Ectodermal cell (in vitro differentiated cells): ENCODE data around the gene SLX9.

ENCODE experiments used
- H3K27ac ChIP-seq: 2 replicates; pipeline ENCODE4 v1.7.0; 2013; ENCODE audit warnings: mild to moderate bottlenecking, low read depth, low read length; ENCODE audit not compliant: insufficient read depth, poor library complexity, severe bottlenecking
- H3K27me3 ChIP-seq: 2 replicates; pipeline ENCODE4 v1.7.0; 2013; ENCODE audit warnings: mild to moderate bottlenecking, low read length; ENCODE audit not compliant: insufficient read depth, control insufficient read depth, poor library complexity, severe bottlenecking
- H3K36me3 ChIP-seq: one replicate; pipeline ENCODE4 v1.7.0; 2013; ENCODE audit warnings: low read length; ENCODE audit not compliant: control insufficient read depth, insufficient read depth
- H3K4me1 ChIP-seq: one replicate; pipeline ENCODE4 v1.7.0; 2013; ENCODE audit warnings: low read length; ENCODE audit not compliant: control insufficient read depth, insufficient read depth
- H3K4me3 ChIP-seq: 2 replicates; pipeline ENCODE4 v1.7.0; 2013; ENCODE audit warnings: low read depth, low read length, control low read depth; ENCODE audit not compliant: insufficient read depth
- H3K9me3 ChIP-seq: 2 replicates; pipeline ENCODE4 v1.7.0; 2013; ENCODE audit warnings: mild to moderate bottlenecking, low read length, moderate library complexity; ENCODE audit not compliant: control insufficient read depth
- WGBS, 2 experiments: methylation state at CpG; one replicate each; pipeline ENCODE4 v1.1.7; 2013; ENCODE audit warnings: missing lambda C conversion rate in 2 of 2; 5-methylcytosine and 5-hydroxymethylcytosine counted together

Gene SLX9

DNA sequence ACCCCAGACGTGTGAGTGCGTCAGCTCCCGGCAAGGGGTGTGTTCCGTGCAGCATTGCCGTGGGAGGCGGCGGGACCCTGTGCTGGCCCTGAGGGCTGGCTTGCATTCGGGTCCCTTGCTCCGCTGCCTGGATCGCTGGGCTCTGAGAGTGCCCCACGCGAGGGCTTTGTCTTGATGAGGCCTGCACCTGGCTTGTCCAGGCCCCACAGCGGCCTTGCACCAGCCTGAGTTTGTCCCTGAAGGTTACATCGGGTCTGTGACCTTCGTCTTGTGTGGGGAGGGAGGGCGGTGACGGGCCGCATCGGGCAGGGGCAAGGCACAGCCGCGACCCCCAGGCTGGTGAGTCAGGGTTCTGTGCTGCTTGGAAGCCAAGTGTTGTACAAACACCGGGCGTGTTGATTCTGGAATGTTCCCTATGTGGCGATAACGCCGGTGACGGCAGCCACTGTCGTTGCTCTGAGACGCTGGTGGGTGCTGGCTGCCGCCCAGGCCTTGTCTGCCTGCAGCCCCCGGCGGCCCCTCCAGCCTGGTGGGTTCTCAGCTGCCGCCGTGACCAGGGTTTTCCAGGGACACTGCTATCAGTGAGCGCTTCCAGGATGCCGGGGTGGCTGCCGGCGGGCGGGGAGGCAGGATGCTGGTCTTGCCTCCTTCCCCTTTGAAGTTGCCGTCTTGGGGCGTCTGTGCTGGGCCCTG lies 42.9 kb downstream of the SLX9 start:
- Histone ChIP-seq H3K36me3 (no peaks in the 10 kb centered on the region), H3K27me3 (no peaks in the 10 kb centered on the region), H3K9me3 (no peaks in the 10 kb centered on the region), H3K4me1 (peaks cover 15% of the 10 kb centered on the region), H3K27ac (no peak overlapping the region), H3K4me3 (no peak overlapping the region)
- 89 to 90% methylated on average over 41 of the region's 41 CpGs for WGBS, 2 experiments

DNA sequence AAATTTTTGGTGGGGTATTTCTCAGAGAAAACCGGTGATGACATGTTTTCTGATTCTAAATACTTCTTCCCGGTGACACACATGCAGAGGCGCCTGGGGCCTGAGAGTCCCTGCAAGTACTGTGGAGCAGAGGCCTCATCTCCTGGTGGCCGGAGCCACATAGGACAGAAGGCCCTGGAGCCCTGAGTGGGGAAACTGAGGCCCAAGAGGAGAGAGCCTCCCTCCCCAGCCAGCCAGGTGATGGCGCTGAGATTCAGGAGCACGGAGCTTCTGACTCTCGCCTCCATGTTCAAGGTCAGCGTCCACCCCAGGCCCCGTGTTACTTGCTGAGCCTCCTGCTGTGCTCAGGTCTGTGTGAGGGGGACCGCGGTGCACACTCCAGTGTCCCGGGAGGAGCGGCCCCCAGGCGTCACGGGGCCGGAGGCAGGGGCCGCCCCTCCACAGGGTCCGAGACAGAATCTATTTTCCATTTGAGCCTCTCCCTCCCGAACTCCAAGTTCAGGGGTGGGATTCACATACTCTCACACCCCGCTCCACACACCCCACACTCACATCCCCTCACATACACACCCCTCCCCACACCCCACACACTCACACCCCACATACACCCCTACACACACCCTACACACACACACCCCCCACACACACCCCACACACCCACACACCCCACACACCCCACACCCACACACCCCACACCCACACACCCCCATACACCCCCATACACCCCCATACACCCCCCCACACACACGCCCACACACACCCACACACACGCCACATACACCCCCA lies 43.8 kb downstream of the SLX9 start:
- Histone ChIP-seq H3K27me3 (no peaks in the 10 kb centered on the region), H3K27ac (no peak overlapping the region), H3K9me3 (no peaks in the 10 kb centered on the region), H3K36me3 (no peaks in the 10 kb centered on the region), H3K4me1 (peaks cover 15% of the 10 kb centered on the region), H3K4me3 (no peak overlapping the region)
- 94% methylated on average over 20 of the region's 22 CpGs for WGBS, 2 experiments

DNA sequence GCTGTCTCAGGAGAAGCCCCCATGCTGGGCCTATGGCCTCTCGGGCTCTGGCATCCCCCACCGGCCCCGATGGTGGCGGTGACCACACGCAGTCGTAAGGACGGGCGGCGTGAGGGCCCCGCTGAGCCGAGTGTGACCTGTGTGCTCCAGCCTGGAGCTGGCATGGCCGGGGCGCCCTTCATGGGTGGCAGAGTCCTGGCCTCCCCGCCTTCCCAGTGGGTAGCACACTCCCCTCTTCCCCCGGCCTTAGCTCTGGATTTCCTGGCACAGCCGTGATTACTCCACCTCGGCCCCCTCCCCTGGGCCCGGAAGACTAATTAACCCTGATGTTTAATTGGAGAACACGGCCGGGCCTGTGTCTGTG lies 44.6 kb downstream of the SLX9 start:
- 82% methylated on average over 20 of the region's 20 CpGs for WGBS, 2 experiments
- H3K27me3 ChIP-seq = no peaks in the 10 kb centered on the region
- H3K4me3 ChIP-seq = no peak overlapping the region
- H3K9me3 ChIP-seq = no peaks in the 10 kb centered on the region
- H3K4me1 ChIP-seq = peaks cover 17% of the 10 kb centered on the region
- H3K36me3 ChIP-seq = no peaks in the 10 kb centered on the region
- no peak overlapping the region for H3K27ac ChIP-seq

DNA sequence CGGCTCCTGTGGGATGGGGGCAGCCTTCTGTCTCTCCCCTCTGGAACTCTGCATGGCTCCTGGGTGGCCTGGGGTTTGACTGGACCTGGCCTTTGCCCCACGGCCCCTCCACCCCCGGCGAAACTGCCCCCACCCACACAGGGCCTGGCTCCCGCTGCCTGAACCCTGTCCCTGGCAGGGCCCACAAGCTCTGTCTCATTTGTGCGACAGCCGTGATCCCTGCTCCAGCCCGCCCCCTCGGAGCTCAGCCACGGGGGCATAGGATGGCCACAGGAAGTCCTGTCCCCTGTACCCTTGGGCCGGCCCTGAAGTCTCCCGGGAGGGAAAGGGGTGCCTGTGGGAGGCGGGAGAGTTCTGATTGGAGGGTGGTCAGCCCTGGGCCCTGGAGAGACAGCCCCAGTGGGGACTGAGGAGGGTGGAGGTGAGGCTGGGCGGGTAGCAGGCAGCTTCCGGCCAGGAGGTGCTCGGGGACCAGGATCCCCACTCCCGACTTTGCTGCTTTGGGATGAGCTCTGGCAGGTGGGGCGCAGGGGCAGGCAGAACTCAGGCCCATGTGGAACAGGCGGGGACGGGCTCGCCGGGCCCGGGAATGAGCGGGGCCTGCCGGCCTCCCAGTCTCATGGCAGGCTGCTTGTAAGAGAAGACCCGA lies 45.1 kb downstream of the SLX9 start:
- Histone ChIP-seq H3K27me3 (no peaks in the 10 kb centered on the region), H3K4me3 (no peak overlapping the region), H3K27ac (no peak overlapping the region), H3K9me3 (no peaks in the 10 kb centered on the region), H3K36me3 (no peaks in the 10 kb centered on the region), H3K4me1 (peaks cover 12% of the 10 kb centered on the region)
- WGBS, 2 experiments = 73 to 77% methylated on average over 25 to 26 of the region's 26 CpGs

DNA sequence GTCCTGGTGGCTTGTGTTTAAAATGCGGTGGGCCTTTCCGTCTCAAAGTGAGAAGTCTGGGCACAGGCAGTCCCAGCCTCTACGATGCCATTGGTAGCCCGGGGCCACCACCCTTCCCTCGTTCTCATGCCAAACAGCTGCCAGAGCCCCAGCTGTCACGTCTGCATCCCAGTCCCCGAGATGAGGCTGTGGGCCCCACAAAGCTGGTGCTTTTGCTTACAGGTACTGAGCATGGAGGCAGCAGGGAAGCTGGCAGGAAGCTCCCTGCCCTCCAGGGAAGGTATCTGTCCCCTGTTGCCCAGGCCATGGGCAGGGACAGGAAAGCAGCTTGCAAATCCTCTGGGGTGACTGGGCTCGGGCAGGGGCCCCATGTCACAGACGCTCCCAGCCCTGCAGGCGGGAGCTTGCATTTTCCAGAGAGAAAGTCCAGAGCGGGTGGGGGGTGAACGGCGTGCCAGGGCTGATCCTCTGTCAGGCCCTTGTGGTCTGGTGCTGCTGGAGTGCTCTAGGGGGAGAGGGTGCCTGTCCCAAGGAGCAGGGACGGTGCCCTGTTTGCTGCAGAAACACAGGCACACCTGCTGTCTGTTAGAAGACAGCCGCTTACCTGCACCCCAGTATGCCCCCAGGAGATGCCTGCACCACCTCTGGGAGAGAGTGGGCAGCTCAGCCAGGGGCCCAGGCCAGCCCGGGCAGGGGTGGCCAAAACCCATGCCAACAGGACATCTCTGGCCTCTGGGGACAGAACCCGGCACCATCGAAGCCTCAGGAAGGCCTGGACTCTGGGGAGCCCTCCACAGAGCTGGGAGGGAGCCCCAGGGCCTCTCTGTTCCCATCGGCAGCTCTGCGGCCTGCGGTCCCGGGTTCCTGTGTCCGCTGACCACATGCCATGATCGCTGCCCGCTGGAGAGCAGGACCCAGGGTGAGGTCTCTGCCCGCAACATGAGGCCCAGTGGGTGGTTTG lies 45.9 kb downstream of the SLX9 start:
- H3K27ac ChIP-seq = no peak overlapping the region
- WGBS, 2 experiments = 83 to 85% methylated on average over 26 of the region's 26 CpGs

DNA sequence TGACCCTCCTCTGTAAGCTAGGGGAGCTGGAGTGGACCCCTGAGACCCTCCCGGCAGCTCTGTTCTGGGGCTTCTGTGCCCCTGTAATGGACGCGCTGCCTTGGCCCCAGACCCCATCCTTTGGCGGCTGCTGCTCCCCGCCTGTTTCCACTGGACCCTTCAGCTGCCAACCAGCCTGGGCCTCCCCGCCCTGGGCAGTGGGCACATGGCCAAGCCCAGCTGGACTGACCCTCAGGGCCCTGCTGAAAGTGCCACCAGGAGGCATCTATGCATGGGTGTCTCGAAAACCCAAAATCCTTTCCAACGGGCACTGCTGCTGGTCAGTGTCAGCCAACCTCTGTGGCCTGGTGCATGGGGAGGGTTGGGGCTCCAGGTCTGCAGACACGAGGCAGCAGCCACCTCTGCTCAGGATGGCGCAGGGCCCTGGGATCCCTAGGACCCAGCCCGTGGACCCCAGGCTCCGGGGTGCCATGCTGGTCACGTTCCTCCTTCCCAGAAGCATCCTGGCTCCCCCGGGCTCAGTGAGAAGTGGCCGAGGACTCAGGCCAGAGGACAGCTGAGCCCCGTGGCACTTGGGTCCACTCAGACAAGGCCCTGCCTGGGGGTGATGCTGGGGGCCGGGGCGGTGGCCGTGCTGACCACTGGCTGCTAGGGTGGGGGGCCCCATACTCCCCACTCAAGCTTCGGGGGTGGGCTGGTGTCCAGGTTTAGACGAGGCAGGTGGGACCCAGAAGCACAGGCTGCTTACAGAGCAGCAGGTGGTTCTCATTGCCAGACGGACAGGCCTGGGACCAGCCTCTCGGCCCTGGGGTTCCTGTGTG lies 46.9 kb downstream of the SLX9 start:
- Histone ChIP-seq H3K27me3 (no peaks in the 10 kb centered on the region), H3K27ac (no peak overlapping the region), H3K4me3 (no peak overlapping the region), H3K9me3 (no peaks in the 10 kb centered on the region), H3K4me1 (peaks cover 12% of the 10 kb centered on the region), H3K36me3 (no peaks in the 10 kb centered on the region)
- 90 to 91% methylated on average over 23 of the region's 23 CpGs for WGBS, 2 experiments

More for the DNA sequence above, 45.9 kb downstream of the SLX9 start:
- Histone ChIP-seq H3K4me1 (peaks cover 12% of the 10 kb centered on the region), H3K36me3 (no peaks in the 10 kb centered on the region), H3K9me3 (no peaks in the 10 kb centered on the region), H3K27me3 (no peaks in the 10 kb centered on the region), H3K4me3 (no peak overlapping the region)

DNA sequence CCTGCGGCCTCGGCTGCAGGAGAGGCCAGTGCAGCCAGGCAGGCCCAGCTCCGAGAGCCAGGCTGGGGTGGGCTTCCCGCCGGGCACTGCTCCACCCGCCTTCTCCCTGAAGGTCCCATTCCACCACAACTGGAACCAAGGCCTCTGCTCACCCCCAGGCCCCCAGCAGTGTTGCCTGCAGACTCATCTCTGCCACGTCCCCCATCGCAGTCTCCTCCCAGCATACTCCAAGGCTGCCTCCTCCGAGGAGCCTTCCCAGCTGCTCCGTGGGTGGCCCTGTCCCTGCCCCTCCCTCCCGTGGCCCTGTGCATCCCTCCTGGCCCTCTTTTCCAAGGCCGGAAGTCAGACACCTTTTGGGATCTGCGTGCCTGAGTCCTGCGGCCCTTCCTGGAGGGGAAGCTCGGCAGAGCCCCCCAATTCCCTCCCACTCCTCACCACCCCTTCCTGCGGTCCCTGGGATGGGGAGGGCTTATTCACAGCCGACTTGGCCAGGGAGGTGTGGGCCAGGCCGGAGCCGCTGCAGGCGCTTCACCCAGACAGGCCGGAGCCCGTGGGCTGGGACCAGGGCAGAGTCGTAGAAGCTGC lies 47.6 kb downstream of the SLX9 start:
- no peaks in the 10 kb centered on the region for H3K9me3 ChIP-seq
- H3K36me3 ChIP-seq = no peaks in the 10 kb centered on the region
- H3K4me1 ChIP-seq = peaks cover 12% of the 10 kb centered on the region
- WGBS, 2 experiments = 85 to 86% methylated on average over 23 of the region's 23 CpGs
- no peaks in the 10 kb centered on the region for H3K27me3 ChIP-seq
- H3K4me3 ChIP-seq = no peak overlapping the region
- H3K27ac ChIP-seq = no peak overlapping the region

DNA sequence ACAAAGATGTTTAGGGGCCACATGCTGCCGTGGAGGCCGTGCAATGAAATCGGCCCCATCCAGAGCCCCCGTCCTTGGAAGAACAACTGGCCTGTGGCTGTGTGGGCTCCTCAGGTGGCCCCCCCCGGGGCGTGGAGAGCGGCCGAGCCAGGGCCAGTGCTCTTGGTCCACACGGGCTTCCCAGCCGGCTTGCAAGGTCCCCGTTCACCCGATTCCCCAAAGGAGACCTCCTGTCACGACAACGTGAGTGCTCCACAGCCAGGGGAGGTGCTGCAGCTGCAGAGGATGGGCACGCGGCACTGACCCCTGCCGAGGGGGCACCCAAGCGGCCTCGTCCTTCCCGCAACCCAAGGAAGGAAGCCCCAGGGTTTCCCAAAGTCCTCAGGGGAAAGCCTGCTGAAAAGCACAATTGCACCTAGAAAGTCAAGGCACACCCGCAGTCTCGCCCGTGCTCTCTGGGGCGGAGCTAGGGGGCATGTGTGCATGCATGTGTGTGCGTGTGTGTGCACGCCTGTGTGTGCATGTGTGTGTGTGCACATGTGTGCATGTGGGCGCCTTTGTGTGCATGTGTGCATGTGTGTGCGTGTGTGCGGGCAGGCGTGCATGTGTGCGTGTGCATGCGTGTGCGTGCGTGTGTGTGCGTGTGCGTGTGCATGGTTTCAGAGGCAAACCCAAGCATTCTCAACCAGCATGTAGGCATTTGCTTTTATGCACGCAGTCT lies 48.2 kb downstream of the SLX9 start:
- Histone ChIP-seq H3K27me3 (no peaks in the 10 kb centered on the region), H3K4me3 (no peak overlapping the region), H3K9me3 (no peaks in the 10 kb centered on the region), H3K36me3 (no peaks in the 10 kb centered on the region), H3K4me1 (peaks cover 12% of the 10 kb centered on the region), H3K27ac (no peak overlapping the region)
- WGBS, 2 experiments = 85% methylated on average over 37 of the region's 37 CpGs
